ENCODE measurements around the gene SERPINB3.
"Not testable (repeated sequence)": the region's sequence is repeated elsewhere in the genome, so short reads cannot be mapped to it uniquely, and the experiment has no call there.

GRCh38 chr18:63644142-63644541 lies 17.6 kb downstream of the SERPINB3 start, which contains the start of gene SERPINB4:
- not testable (repeated sequence) for TF ChIP-seq GATA3, GATA2 (IDR thresholded peaks at IDR 0.05; ENCODE audit: low read depth, low read length)
